ENCODE results near the gene SGTA. TPM values are rescaled to one million over a fixed set of nuclear protein-coding genes. Genes with fewer than 3 reads are reported as not detected.

Gene SGTA
- total and polyA plus RNA-seq, 5 donors from 2014 or later: 28.2 to 35.7 (median 32.1) TPM

DNA sequence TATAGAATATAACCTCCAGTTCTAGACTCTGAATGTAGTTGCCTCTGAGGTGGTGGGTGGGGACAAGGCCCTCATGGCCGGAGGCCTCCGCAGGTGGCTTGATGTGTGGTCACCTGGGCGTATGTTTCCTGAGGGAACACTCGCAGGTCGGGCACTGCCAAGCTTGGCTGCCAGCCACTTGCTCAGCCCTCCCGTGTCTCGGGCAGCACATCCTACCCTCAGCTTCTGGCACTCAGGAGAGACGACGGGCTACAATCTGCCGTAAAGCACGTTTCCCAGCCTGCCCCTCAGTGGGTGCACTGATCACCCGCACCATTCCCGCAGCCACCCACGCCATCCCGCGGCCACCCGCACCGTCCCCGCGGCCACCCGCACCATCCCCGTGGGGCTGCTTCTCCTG lies 17.4 kb upstream of the SGTA start:
- H3K36me3 ChIP-seq (ENCODE audit: control insufficient read depth, insufficient read depth, low read length): peaks cover 10% of the 10 kb centered on the region
- Mint-ChIP-seq H3K27me3 (no peaks in the 10 kb centered on the region), H3K4me3 (no peak overlapping the region), H3K36me3 (peaks cover 21% of the 10 kb centered on the region), H3K27ac (no peak overlapping the region), H3K9me3 (no peaks in the 10 kb centered on the region), H3K4me1 (no peaks in the 10 kb centered on the region)
- H3K27ac ChIP-seq (ENCODE audit: insufficient read depth, low read length, poor library complexity, severe bottlenecking): no peak overlapping the region
- H3K4me3 ChIP-seq (ENCODE audit: low read depth, low read length): no peak overlapping the region
- no peaks in the 10 kb centered on the region for H3K9me3 ChIP-seq (ENCODE audit: control insufficient read depth in 2 of 2, low read length in 2 of 2)
- no peaks in the 10 kb centered on the region for H3K4me1 ChIP-seq (ENCODE audit: control insufficient read depth, insufficient read depth, low read length, poor library complexity, severe bottlenecking)
- ATAC-seq (ENCODE audit: low read depth in 2 of 2) (no peak), DNase-seq (no peak)
- no peaks in the 10 kb centered on the region for H3K27me3 ChIP-seq (ENCODE audit: control insufficient read depth, insufficient read depth, low read length)

DNA sequence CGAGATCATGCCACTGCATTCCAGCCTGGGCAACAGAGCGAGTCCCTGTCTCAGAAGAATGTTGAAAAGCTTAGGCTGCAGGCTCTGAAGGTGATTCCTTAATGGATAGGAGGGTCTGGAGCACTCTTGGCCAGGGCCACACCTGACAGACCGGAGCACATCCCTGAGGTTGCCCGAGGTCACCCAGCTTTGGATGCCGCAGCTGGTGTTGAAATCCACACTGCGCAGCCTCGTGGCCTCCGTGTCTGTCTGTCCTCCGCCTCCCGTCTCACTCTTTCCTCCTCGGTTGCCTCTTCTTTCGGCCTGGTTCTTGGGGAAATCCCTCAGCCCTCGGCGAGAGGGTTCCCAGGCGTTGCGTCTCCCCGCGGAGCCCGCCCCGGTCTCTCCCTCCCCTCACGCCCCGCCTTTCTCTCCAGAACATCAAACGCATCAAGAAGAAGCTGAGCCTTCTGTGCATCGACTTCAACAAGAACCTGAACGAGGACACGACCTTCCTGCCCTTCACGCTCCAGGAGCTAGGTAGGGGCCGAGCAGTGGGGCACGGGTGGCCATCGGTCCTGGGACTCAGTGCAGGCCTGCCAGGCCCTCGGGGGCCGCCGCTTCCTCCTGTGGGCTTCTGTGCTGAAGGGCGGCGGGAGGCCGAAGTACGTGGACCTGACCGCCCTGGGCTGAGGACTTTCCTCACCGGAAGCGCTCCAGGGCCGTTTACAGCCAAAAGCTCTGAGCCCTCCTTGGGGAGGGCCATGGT lies 16.4 kb upstream of the SGTA start:
- no peak overlapping the region for H3K27ac ChIP-seq (ENCODE audit: insufficient read depth, low read length, poor library complexity, severe bottlenecking)
- H3K4me1 Mint-ChIP-seq: no peaks in the 10 kb centered on the region
- no peak for DNase-seq
- H3K4me3 ChIP-seq (ENCODE audit: low read depth, low read length): no peak overlapping the region
- H3K27me3 ChIP-seq (ENCODE audit: control insufficient read depth, insufficient read depth, low read length): no peaks in the 10 kb centered on the region
- H3K4me3 Mint-ChIP-seq: no peak overlapping the region
- no peaks in the 10 kb centered on the region for H3K4me1 ChIP-seq (ENCODE audit: control insufficient read depth, insufficient read depth, low read length, poor library complexity, severe bottlenecking)
- H3K27me3 Mint-ChIP-seq: no peaks in the 10 kb centered on the region
- H3K36me3 Mint-ChIP-seq: peaks cover 21% of the 10 kb centered on the region
- peaks cover 10% of the 10 kb centered on the region for H3K36me3 ChIP-seq (ENCODE audit: control insufficient read depth, insufficient read depth, low read length)
- no peak for ATAC-seq (ENCODE audit: low read depth in 2 of 2)
- no peaks in the 10 kb centered on the region for H3K9me3 ChIP-seq (ENCODE audit: control insufficient read depth in 2 of 2, low read length in 2 of 2)
- H3K9me3 Mint-ChIP-seq: no peaks in the 10 kb centered on the region
- H3K27ac Mint-ChIP-seq: no peak overlapping the region

DNA sequence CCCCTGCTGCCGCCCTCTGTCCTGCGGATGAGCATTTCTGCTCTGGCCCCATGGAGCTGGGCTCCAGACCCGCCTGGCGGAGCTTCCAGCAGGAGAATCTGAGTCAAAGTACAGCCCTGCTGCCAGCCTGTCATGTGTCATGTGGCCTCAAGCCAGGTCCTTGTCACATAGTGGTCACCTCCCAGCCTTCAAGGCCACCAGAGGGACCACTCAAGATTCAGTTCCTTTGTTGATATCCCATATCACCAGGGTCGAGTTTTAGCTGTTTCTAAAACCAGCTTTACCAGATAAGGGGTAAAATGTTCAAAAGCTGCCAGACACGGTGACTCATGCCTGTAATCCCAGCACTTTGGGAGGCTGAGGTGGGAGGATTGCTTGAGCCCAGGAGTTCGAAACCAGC lies 15.7 kb upstream of the SGTA start:
- no peak overlapping the region for H3K27ac ChIP-seq (ENCODE audit: insufficient read depth, low read length, poor library complexity, severe bottlenecking)
- H3K4me3 Mint-ChIP-seq: no peak overlapping the region
- no peaks in the 10 kb centered on the region for H3K9me3 Mint-ChIP-seq
- H3K4me3 ChIP-seq (ENCODE audit: low read depth, low read length): no peak overlapping the region
- ATAC-seq (ENCODE audit: low read depth in 2 of 2): no peak
- no peaks in the 10 kb centered on the region for H3K27me3 ChIP-seq (ENCODE audit: control insufficient read depth, insufficient read depth, low read length)
- no peaks in the 10 kb centered on the region for H3K4me1 Mint-ChIP-seq
- H3K9me3 ChIP-seq (ENCODE audit: control insufficient read depth in 2 of 2, low read length in 2 of 2): no peaks in the 10 kb centered on the region
- H3K27ac Mint-ChIP-seq: no peak overlapping the region
- H3K36me3 ChIP-seq (ENCODE audit: control insufficient read depth, insufficient read depth, low read length): peaks cover 10% of the 10 kb centered on the region
- H3K27me3 Mint-ChIP-seq: no peaks in the 10 kb centered on the region
- peaks cover 21% of the 10 kb centered on the region for H3K36me3 Mint-ChIP-seq
- DNase-seq: no peak
- no peaks in the 10 kb centered on the region for H3K4me1 ChIP-seq (ENCODE audit: control insufficient read depth, insufficient read depth, low read length, poor library complexity, severe bottlenecking)

DNA sequence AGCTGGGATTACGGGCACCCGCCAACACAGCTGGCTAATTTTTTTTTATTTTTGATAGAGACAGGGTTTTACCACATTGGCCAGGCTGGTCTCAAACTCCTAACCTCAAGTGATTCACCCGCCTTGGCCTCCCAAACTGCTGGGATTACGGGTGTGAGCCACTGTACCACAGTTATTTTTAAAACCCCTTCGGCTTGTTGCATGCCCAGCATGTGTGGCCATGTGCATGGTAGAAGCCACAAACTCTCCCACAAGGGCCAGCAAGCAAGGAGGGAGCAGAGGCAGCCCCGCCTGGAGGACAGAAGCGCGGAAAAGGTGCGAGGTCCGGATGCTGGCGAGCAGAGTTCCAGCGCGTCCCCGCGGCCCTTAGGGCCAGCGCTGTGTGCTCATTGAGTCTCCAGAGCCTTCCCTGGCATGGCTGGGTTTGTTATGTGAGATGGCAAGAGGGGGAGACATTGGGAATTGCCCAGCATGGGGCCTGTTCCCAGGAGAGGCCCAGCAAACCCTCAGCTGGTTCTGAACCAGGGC lies 15.1 kb upstream of the SGTA start:
- no peak overlapping the region for H3K27ac Mint-ChIP-seq
- H3K9me3 Mint-ChIP-seq: no peaks in the 10 kb centered on the region
- Histone ChIP-seq H3K4me3 (ENCODE audit: low read depth, low read length) (no peak overlapping the region), H3K36me3 (ENCODE audit: control insufficient read depth, insufficient read depth, low read length) (peaks cover 10% of the 10 kb centered on the region), H3K27ac (ENCODE audit: insufficient read depth, low read length, poor library complexity, severe bottlenecking) (no peak overlapping the region), H3K9me3 (ENCODE audit: control insufficient read depth in 2 of 2, low read length in 2 of 2) (no peaks in the 10 kb centered on the region), H3K4me1 (ENCODE audit: control insufficient read depth, insufficient read depth, low read length, poor library complexity, severe bottlenecking) (no peaks in the 10 kb centered on the region), H3K27me3 (ENCODE audit: control insufficient read depth, insufficient read depth, low read length) (no peaks in the 10 kb centered on the region)
- ATAC-seq (ENCODE audit: low read depth in 2 of 2) (no peak), DNase-seq (no peak)
- H3K4me3 Mint-ChIP-seq: no peak overlapping the region
- H3K4me1 Mint-ChIP-seq: no peaks in the 10 kb centered on the region
- H3K36me3 Mint-ChIP-seq: peaks cover 21% of the 10 kb centered on the region
- no peaks in the 10 kb centered on the region for H3K27me3 Mint-ChIP-seq

- peaks cover 16% of the 10 kb centered on the region for H3K36me3 Mint-ChIP-seq
- no peak overlapping the region for H3K4me3 Mint-ChIP-seq
- H3K27me3 Mint-ChIP-seq: no peaks in the 10 kb centered on the region
Measured at GRCh38 chr19:2797280-2797679, 14.2 kb upstream of the SGTA start.

DNA sequence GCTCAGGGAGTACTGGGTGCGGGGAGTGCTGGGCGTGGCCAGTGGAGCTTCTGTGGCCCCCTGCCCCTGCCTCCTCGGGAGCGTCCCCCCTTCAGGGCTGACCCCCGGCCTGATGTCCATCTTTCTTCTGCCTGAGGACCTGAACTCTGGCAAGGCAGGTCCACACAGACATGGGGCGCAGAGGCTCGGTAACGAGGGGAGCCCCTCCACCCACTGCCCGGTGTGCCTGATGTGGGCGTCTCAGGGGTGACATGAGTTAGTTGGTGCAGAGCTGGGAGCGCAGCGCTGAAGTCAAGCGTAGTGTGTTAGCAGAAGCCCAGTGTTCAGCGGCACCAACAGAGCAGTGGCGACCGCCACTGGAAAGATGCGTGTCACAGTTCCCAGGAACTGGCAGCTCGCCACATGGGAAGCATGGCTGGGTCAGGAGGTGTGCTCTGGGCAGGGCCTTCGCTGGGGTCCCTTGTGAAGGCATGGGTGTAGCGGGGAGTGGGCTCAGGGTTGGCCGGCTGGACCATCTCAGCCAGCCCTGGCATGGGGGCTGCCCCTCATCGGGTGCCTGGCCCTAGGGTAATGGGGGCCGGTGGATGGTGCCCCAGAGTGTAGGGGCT lies 13.7 kb upstream of the SGTA start:
- Histone ChIP-seq H3K27me3 (ENCODE audit: control insufficient read depth, insufficient read depth, low read length) (no peaks in the 10 kb centered on the region), H3K4me3 (ENCODE audit: low read depth, low read length) (no peak overlapping the region), H3K36me3 (ENCODE audit: control insufficient read depth, insufficient read depth, low read length) (peaks cover 10% of the 10 kb centered on the region), H3K4me1 (ENCODE audit: control insufficient read depth, insufficient read depth, low read length, poor library complexity, severe bottlenecking) (no peaks in the 10 kb centered on the region), H3K9me3 (ENCODE audit: control insufficient read depth in 2 of 2, low read length in 2 of 2) (no peaks in the 10 kb centered on the region), H3K27ac (ENCODE audit: insufficient read depth, low read length, poor library complexity, severe bottlenecking) (no peak overlapping the region)
- no peaks in the 10 kb centered on the region for H3K4me1 Mint-ChIP-seq
- H3K36me3 Mint-ChIP-seq: peaks cover 19% of the 10 kb centered on the region
- no peaks in the 10 kb centered on the region for H3K27me3 Mint-ChIP-seq
- H3K9me3 Mint-ChIP-seq: no peaks in the 10 kb centered on the region
- no peak overlapping the region for H3K4me3 Mint-ChIP-seq
- H3K27ac Mint-ChIP-seq: no peak overlapping the region
- ATAC-seq (ENCODE audit: low read depth in 2 of 2): no peak
- no peak for DNase-seq

More at GRCh38 chr19:2797280-2797679, 14.2 kb upstream of the SGTA start:
- H3K4me1 Mint-ChIP-seq: no peaks in the 10 kb centered on the region
- no peak overlapping the region for H3K27ac Mint-ChIP-seq
- no peak overlapping the region for H3K27ac ChIP-seq (ENCODE audit: insufficient read depth, low read length, poor library complexity, severe bottlenecking)
- ATAC-seq (ENCODE audit: low read depth in 2 of 2): no peak
- H3K9me3 ChIP-seq (ENCODE audit: control insufficient read depth in 2 of 2, low read length in 2 of 2): no peaks in the 10 kb centered on the region
- peaks cover 10% of the 10 kb centered on the region for H3K36me3 ChIP-seq (ENCODE audit: control insufficient read depth, insufficient read depth, low read length)
- H3K4me3 ChIP-seq (ENCODE audit: low read depth, low read length): no peak overlapping the region
- no peaks in the 10 kb centered on the region for H3K9me3 Mint-ChIP-seq
- no peaks in the 10 kb centered on the region for H3K4me1 ChIP-seq (ENCODE audit: control insufficient read depth, insufficient read depth, low read length, poor library complexity, severe bottlenecking)
- DNase-seq: no peak
- H3K27me3 ChIP-seq (ENCODE audit: control insufficient read depth, insufficient read depth, low read length): no peaks in the 10 kb centered on the region

- H3K4me1 Mint-ChIP-seq: no peaks in the 10 kb centered on the region
- ATAC-seq (ENCODE audit: low read depth in 2 of 2) (no peak), DNase-seq (no peak)
- H3K27me3 ChIP-seq (ENCODE audit: control insufficient read depth, insufficient read depth, low read length): no peaks in the 10 kb centered on the region
- H3K27me3 Mint-ChIP-seq: no peaks in the 10 kb centered on the region
- no peaks in the 10 kb centered on the region for H3K4me1 ChIP-seq (ENCODE audit: control insufficient read depth, insufficient read depth, low read length, poor library complexity, severe bottlenecking)
- no peaks in the 10 kb centered on the region for H3K9me3 ChIP-seq (ENCODE audit: control insufficient read depth in 2 of 2, low read length in 2 of 2)
- peaks cover 18% of the 10 kb centered on the region for H3K36me3 Mint-ChIP-seq
- H3K4me3 ChIP-seq (ENCODE audit: low read depth, low read length): no peak overlapping the region
- H3K4me3 Mint-ChIP-seq: no peak overlapping the region
- H3K27ac ChIP-seq (ENCODE audit: insufficient read depth, low read length, poor library complexity, severe bottlenecking): no peak overlapping the region
- H3K27ac Mint-ChIP-seq: no peak overlapping the region
- H3K9me3 Mint-ChIP-seq: no peaks in the 10 kb centered on the region
- H3K36me3 ChIP-seq (ENCODE audit: control insufficient read depth, insufficient read depth, low read length): peaks cover 8% of the 10 kb centered on the region
Measured at GRCh38 chr19:2795827-2796658, 13.0 kb upstream of the SGTA start.
